HG02943 (cell line): ENCODE data around the gene ETS2.
"Not testable (repeated sequence)": the region's sequence is repeated elsewhere in the genome, so short reads cannot be mapped to it uniquely, and the experiment has no call there.

Source experiments
- ATAC-seq: cut with Tn5 transposase; IDR thresholded peaks from one replicate; pipeline ENCODE4 v1.9.1; 2021; ENCODE audit warnings: mild to moderate bottlenecking, low read depth, moderate library complexity; ENCODE audit not compliant: unreplicated experiment

ETS2 gene

DNA sequence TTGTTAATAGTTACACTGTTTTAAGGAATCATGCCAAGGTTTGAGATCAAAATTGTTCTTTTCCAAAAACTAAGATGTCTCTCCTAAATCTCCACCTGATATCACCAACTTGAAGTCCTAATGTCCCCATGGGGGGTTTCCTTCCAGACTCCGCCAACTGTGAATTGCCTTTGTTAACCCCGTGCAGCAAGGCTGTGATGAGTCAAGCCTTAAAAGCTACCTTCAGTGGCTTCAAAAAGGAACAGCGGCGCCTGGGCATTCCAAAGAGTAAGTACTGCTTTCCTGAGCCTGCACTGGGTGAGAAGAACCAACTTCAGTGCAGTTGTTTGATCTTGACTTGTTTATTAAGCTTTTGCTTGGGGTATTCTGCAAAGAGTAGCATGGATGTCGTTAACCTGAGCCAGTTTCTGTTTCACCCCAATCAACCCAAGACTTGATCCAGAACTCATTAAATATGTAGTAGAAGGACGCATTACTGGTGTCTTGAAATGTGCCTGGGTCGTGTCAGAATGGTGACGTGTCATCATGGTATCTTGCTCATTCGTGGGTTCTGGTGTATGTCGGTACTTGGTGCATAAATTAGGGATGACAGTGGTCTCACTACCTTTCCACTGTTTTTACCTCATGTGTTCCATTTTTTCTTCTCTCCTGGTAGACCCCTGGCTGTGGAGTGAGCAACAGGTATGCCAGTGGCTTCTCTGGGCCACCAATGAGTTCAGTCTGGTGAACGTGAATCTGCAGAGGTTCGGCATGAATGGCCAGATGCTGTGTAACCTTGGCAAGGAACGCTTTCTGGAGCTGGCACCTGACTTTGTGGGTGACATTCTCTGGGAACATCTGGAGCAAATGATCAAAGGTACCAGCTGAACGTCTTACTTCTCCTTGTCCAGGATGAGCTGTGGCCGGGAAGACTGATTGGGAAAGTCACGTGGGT lies 8.7 kb downstream of the ETS2 start:
- ATAC-seq = no peak

- no peak for ATAC-seq
These were observed 9.3 kb downstream of the ETS2 start for GRCh38 chr21:38815060-38815405.

GRCh38 chr21:38816400-38816977 lies 10.8 kb downstream of the ETS2 start:
- ATAC-seq = no peak

- ATAC-seq = no peak
These were observed 11.9 kb downstream of the ETS2 start for GRCh38 chr21:38817371-38818324.

DNA sequence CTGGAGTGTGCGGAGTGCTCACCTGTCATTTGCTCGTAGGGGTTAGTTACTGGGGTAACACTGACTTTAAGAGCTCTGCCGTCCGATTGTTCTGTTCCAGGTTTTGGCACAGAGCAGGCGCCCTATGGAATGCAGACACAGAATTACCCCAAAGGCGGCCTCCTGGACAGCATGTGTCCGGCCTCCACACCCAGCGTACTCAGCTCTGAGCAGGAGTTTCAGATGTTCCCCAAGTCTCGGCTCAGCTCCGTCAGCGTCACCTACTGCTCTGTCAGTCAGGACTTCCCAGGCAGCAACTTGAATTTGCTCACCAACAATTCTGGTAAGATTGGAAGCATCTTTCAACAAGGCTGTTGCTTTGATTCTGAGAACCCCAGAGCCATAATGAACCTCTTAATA lies 12.6 kb downstream of the ETS2 start:
- ATAC-seq = no peak

DNA sequence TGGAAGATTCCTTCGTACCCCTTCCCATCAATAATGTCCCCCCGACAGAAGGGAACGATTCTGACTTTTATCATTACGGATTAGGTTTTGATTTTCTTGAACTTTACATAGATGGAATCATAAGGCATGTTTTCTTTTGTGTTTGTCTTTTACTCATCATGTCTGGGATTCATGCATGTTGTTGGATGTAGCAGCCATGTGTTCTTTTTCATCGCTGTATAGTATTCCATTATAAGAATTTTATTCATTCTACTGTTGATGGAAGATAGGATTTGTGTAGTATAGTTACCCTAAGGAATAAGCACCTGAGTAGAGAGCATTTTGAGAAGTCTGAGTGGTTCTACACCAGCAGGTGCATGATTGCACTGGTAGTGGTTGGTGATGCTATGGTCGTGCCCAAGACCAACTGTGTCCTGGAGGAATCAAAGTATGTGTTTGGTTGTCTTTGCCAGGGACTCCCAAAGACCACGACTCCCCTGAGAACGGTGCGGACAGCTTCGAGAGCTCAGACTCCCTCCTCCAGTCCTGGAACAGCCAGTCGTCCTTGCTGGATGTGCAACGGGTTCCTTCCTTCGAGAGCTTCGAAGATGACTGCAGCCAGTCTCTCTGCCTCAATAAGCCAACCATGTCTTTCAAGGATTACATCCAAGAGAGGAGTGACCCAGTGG lies 13.5 kb downstream of the ETS2 start:
- no peak for ATAC-seq

DNA sequence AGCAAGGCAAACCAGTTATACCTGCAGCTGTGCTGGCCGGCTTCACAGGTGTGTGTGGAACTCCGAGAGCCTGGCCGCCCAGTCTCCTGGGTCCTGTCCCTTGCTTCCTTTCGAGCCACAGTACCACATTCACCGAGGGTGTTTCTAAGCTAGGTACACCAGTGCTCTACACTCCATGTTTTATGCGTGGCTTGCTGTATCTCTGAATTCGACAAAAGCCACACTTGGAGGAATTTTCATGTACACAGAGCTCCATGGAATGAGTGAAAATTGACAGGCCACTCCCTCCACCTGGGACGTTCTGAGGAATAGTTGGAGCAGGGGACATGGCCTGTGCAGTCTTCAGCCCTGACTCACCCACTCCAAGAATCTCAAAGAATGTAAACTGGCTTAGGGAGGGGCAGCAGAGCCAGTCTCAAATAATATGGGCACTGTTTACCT lies 14.0 kb downstream of the ETS2 start:
- ATAC-seq = no peak

GRCh38 chr21:38820471-38821239 lies 14.9 kb downstream of the ETS2 start:
- no peak for ATAC-seq

GRCh38 chr21:38821248-38821647 lies 15.5 kb downstream of the ETS2 start:
- no peak for ATAC-seq

GRCh38 chr21:38821959-38822682 lies 16.4 kb downstream of the ETS2 start:
- ATAC-seq = no peak

DNA sequence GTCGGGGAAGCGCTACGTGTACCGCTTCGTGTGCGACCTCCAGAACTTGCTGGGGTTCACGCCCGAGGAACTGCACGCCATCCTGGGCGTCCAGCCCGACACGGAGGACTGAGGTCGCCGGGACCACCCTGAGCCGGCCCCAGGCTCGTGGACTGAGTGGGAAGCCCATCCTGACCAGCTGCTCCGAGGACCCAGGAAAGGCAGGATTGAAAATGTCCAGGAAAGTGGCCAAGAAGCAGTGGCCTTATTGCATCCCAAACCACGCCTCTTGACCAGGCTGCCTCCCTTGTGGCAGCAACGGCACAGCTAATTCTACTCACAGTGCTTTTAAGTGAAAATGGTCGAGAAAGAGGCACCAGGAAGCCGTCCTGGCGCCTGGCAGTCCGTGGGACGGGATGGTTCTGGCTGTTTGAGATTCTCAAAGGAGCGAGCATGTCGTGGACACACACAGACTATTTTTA lies 17.1 kb downstream of the ETS2 start:
- no peak for ATAC-seq

DNA sequence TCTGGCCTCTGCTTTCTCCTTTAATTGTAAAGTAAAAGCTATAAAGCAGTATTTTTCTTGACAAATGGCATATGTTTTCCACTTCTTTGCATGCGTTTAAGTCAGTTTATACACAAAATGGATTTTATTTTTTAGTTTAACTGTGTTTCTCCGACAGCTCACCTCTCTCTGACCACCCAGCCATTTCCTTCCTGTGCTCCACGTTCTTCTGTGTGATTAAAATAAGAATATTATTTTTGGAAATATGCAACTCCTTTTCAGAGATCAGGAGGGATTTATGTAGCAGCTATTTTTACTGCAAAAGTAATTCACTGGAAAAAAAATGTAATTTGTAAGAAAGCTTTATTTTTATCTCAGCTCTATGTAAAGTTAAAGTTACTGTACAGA lies 18.0 kb downstream of the ETS2 start:
- no peak for ATAC-seq

DNA sequence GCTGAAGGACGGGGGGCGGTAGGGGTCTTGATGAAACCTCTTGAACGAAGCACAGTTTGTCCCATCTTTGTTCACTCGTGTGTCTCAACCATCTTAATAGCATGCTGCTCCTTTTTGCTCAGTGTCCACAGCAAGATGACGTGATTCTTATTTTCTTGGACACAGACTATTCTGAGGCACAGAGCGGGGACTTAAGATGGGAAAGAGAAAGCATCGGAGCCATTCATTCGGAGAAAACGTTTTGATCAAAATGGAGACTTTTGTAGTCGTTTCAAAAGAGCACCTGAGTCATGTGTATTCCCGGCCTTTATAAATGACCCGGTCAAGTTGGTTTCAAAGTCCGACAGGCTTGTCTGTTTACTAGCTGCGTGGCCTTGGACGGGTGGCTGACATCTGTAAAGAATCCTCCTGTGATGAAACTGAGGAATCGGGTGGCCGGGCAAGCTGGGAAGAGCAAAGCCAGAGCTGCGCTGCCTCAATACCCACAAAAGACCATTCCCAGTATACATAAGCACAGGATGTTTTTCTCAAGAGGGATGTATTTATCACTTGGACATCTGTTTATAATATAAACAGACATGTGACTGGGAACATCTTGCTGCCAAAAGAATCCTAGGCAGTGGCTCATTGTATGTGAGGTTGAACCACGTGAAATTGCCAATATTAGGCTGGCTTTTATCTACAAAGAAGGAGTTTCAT lies 18.5 kb downstream of the ETS2 start:
- ATAC-seq = no peak

DNA sequence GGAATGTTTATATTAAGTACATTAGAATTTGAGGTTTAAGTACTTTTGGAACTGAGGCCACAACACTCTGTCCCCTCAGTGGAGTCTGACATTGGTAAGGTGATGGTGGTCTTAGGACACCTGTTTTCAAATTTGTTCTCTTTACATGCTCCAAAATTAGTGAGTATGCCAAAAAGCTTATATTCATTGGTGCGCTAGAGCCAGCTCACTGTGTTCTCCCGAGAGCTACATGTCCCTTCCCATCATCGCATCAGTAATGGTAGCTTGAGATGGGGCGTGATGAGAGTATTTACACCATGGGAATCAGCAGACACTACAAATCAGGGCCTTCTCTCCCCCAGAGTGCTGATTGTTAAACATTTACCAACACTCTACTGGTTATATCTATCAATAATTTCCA lies 19.5 kb downstream of the ETS2 start:
- ATAC-seq = no peak

DNA sequence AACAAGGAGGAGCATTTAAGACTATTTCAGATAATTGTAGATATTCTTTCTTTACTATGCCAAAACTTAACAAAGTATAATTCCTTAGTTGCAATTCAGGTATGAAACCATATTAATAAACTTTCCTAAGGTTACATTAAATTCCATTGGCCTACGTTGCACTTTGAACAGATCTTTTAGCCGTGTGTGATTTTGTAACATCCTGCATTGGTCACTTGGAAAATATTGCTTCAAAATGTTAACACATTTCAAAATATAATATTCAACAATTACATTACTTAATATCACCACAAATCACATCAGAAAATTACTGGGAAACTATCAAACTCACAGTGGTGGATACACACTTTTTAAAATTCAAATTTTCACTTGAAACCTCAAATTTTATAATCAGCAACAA lies 20.2 kb downstream of the ETS2 start:
- ATAC-seq = no peak

- ATAC-seq = not testable (repeated sequence)
These were observed 22.4 kb downstream of the ETS2 start for GRCh38 chr21:38828111-38828510.

- ATAC-seq = peak; percentile 72
These were observed 25.2 kb downstream of the ETS2 start for GRCh38 chr21:38830671-38831525.
